ENCODE measurements around the gene KIF3B. TPM values are rescaled to one million over a fixed set of nuclear protein-coding genes. Genes with fewer than 3 reads are reported as not detected.

Gene KIF3B
- total RNA-seq, 4 donors from 2014 or later = 21.4 to 29.0 (median 24.4) TPM

GRCh38 chr20:32325706-32326503, 48.5 kb downstream of the KIF3B start:
- no peak overlapping the region for H3K27ac ChIP-seq
- no peak for TF ChIP-seq EP300 (IDR thresholded peaks at IDR 0.05)
- no peak for TF ChIP-seq POLR2A (IDR thresholded peaks at IDR 0.05)
- TF ChIP-seq POLR2AphosphoS5 (IDR thresholded peaks at IDR 0.05) = no peak
- TF ChIP-seq CTCF (IDR thresholded peaks at IDR 0.05) = no peak
- no peak for ATAC-seq
- no peak overlapping the region for H3K4me3 ChIP-seq
- H3K4me1 ChIP-seq = no peaks in the 10 kb centered on the region
- H3K27me3 ChIP-seq = no peaks in the 10 kb centered on the region
- H3K9me3 ChIP-seq = no peaks in the 10 kb centered on the region
- H3K36me3 ChIP-seq = peaks cover 0 to 49% of the 10 kb centered on the region in 2 donors
- WGBS, 2 donors (ENCODE audit: low coverage in 1 of 2) = 64 to 65% methylated on average over 4 of the region's 6 CpGs

GRCh38 chr20:32326504-32326845, 49.0 kb downstream of the KIF3B start:
- ATAC-seq = no peak
- H3K4me3 ChIP-seq = no peak overlapping the region
- H3K27ac ChIP-seq = no peak overlapping the region
- WGBS, 2 donors (ENCODE audit: low coverage in 1 of 2) = 75 to 86% methylated on average over 1 of the region's 1 CpG
- H3K4me1 ChIP-seq = no peaks in the 10 kb centered on the region
- H3K36me3 ChIP-seq = peaks cover 0 to 55% of the 10 kb centered on the region in 2 donors
- TF ChIP-seq POLR2AphosphoS5 (IDR thresholded peaks at IDR 0.05) (no peak), CTCF (IDR thresholded peaks at IDR 0.05) (no peak), POLR2A (IDR thresholded peaks at IDR 0.05) (no peak), EP300 (IDR thresholded peaks at IDR 0.05) (no peak)
- no peaks in the 10 kb centered on the region for H3K27me3 ChIP-seq
- H3K9me3 ChIP-seq = no peaks in the 10 kb centered on the region

GRCh38 chr20:32327087-32327681, 49.7 kb downstream of the KIF3B start:
- no peak overlapping the region for H3K27ac ChIP-seq
- no peaks in the 10 kb centered on the region for H3K27me3 ChIP-seq
- no peaks in the 10 kb centered on the region for H3K9me3 ChIP-seq
- ATAC-seq = no peak
- peaks cover 0 to 62% of the 10 kb centered on the region in 2 donors for H3K36me3 ChIP-seq
- no peak overlapping the region for H3K4me3 ChIP-seq
- WGBS, 2 donors (ENCODE audit: low coverage in 1 of 2) = 69 to 84% methylated on average over 2 to 8 of the region's 9 CpGs
- TF ChIP-seq POLR2A (IDR thresholded peaks at IDR 0.05) (no peak), EP300 (IDR thresholded peaks at IDR 0.05) (no peak), POLR2AphosphoS5 (IDR thresholded peaks at IDR 0.05) (no peak), CTCF (IDR thresholded peaks at IDR 0.05) (no peak)
- H3K4me1 ChIP-seq = no peaks in the 10 kb centered on the region

GRCh38 chr20:32329817-32330554, 52.5 kb downstream of the KIF3B start:
- no peaks in the 10 kb centered on the region for H3K27me3 ChIP-seq
- no peak overlapping the region for H3K27ac ChIP-seq
- H3K4me3 ChIP-seq = no peak overlapping the region
- TF ChIP-seq CTCF (IDR thresholded peaks at IDR 0.05) = no peak
- H3K36me3 ChIP-seq = peaks cover 0 to 85% of the 10 kb centered on the region in 2 donors
- 82 to 95% methylated on average over 4 to 5 of the region's 7 CpGs for WGBS, 2 donors (ENCODE audit: low coverage in 1 of 2)
- H3K4me1 ChIP-seq = no peaks in the 10 kb centered on the region
- H3K9me3 ChIP-seq = no peaks in the 10 kb centered on the region
- ATAC-seq = no peak
